IPS DF 19.7 (cell line): Measurements from ENCODE around the gene GNB3.

ENCODE experiments used
- DNase-seq: peaks from one replicate; pipeline ENCODE4 v3.0.0-alpha.2; 2013; ENCODE audit warnings: low read depth, low spot score

Gene GNB3

GRCh38 chr12:6823182-6824084 lies 17.3 kb upstream of the GNB3 start:
- DNase-seq = no peak

DNA sequence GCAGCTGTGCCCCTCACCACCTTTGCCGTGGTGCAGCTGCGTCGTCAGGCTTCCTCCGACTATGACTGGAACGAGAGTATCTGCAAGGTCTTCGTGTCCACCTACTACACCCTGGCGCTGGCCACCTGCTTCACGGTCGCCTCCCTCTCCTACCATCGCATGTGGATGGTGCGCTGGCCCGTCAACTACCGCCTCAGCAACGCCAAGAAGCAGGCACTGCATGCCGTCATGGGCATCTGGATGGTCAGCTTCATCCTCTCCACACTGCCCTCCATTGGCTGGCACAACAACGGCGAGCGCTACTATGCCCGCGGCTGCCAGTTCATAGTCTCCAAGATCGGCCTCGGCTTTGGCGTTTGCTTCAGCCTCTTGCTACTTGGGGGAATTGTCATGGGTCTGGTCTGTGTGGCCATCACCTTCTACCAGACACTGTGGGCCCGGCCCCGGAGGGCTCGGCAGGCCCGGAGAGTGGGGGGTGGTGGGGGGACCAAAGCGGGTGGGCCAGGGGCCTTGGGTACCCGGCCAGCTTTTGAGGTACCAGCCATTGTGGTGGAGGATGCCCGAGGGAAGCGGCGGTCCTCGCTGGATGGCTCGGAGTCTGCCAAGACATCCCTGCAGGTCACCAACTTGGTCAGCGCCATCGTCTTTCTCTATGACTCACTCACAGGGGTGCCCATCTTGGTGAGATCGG lies 16.5 kb upstream of the GNB3 start:
- no peak for DNase-seq

- no peak for DNase-seq
Measured at GRCh38 chr12:6824901-6825381, 15.8 kb upstream of the GNB3 start.

DNA sequence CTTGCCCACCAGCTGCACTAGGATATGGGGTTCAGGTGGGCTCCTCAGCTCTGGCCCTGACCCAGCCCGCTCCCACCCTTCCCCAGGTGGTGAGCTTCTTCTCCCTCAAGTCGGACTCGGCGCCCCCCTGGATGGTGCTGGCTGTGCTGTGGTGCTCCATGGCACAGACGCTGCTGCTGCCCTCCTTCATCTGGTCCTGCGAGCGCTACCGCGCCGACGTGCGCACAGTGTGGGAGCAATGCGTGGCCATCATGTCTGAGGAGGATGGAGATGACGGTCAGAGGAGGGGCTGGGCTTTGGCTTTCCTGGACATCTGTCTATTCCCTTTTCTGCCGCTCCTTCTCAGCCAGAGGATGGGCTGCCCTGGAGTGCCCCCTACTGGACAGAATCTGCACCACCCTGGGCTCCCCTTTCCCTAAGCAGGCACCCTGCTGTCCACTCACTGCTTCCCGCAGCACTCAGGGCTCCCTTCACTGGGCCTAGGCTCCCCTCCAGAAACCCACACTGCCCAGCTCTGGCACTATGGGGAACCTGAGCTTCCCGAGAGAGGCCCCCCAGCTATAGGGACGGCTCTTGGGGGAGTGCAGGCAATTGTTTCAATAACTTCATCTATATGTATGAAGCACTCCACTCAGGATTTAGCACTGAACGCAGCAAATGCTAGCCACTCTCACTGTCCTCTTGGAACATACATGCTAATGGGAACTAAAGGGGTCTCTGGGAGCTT lies 15.2 kb upstream of the GNB3 start:
- DNase-seq = peak; percentile 57

GRCh38 chr12:6826125-6826733 lies 14.5 kb upstream of the GNB3 start:
- DNase-seq = no peak

DNA sequence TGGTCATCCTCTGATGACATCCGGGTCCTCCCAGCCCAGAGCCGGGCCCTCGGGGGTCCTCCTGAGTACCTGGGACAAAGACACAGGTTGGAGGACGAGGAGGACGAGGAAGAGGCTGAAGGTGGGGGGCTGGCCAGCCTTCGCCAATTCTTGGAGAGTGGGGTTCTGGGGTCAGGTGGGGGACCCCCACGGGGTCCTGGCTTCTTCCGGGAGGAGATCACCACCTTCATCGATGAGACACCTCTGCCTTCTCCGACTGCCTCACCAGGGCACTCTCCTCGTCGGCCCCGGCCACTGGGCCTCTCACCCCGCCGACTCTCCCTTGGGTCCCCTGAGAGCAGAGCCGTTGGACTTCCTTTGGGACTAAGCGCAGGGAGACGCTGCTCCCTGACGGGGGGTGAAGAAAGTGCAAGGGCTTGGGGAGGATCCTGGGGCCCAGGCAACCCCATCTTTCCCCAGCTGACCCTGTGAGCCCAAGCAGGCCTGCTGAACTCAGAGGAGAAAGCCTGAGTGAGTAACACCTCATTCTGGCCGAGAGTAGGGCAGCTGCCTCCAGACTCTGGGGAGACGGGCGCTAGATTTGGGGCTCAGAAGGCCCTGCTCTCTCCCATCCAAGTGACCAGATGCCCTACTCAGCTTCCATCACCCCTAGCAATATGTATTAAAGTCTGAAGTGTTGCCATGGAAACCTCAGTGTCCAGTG lies 13.8 kb upstream of the GNB3 start:
- no peak for DNase-seq

DNA sequence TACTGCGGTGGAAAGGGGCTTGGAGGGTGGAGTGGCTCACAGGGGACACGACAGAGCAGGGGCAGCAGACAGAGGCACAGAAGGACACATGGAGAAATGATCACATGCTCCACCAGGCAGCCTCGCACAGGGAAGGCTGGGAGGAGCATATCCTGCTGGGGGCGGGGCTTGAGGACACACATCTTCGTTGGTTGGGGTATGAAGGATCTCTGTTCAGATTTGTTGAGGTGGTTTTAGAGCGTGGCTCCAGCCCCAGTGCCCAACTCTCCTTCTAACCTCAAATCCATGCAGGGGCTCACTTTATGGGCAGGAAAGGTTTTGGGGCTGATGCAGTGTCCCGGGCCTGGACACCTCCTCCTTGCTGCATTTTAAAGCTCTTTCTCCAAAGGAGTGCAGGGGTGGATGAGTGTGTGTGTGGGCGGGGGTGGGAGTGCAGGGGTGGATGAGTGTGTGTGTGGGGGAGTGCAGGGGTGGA lies 13.3 kb upstream of the GNB3 start:
- no peak for DNase-seq

DNA sequence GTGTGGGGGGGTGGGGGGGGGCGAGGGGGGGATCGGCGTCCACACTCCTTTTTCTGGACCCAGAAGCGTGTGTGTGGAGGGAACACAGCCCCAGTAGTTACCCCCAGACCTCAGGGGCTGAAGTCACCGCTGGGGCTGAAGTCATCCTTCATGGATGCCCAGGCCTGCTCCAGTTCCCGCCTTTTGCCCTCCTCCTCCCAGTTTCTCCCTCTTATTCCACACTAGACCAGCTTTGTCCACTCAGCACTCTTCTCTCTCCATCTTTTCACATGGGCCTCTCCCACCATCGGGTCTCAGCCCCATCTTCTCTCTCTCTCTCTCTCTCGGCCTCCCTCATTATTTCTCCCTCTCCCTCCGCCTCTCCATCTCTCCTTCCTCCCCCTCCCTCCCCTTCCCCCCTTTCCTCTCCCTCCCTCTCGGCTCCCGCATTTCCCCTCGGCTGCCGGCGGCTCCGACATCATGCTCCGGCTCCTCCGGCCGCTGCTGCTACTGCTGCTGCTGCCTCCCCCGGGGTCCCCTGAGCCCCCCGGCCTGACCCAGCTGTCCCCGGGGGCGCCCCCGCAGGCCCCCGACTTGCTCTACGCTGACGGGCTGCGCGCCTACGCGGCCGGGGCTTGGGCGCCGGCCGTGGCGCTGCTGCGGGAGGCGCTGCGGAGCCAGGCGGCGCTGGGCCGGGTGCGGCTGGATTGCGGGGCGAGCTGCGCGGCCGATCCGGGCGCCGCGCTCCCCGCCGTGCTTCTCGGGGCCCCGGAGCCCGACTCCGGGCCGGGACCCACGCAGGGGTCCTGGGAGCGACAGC lies 12.5 kb upstream of the GNB3 start, which contains the start of gene P3H3:
Gene P3H3, plus strand, starts transcription at position 426 of the 799 bp plus-strand sequence. Its CDS starts 34 bp downstream, at position 460.
- no peak for DNase-seq

GRCh38 chr12:6828781-6829535 lies 11.8 kb upstream of the GNB3 start:
- DNase-seq = no peak

- DNase-seq = no peak
Measured at GRCh38 chr12:6829536-6830220, 11.0 kb upstream of the GNB3 start.

GRCh38 chr12:6830286-6830890 lies 10.3 kb upstream of the GNB3 start:
- no peak for DNase-seq

GRCh38 chr12:6830999-6831398 lies 9.7 kb upstream of the GNB3 start:
- DNase-seq = no peak

- no peak for DNase-seq
Measured at GRCh38 chr12:6831450-6831995, 9.2 kb upstream of the GNB3 start.

GRCh38 chr12:6832125-6832524 lies 8.6 kb upstream of the GNB3 start:
- DNase-seq = no peak

DNA sequence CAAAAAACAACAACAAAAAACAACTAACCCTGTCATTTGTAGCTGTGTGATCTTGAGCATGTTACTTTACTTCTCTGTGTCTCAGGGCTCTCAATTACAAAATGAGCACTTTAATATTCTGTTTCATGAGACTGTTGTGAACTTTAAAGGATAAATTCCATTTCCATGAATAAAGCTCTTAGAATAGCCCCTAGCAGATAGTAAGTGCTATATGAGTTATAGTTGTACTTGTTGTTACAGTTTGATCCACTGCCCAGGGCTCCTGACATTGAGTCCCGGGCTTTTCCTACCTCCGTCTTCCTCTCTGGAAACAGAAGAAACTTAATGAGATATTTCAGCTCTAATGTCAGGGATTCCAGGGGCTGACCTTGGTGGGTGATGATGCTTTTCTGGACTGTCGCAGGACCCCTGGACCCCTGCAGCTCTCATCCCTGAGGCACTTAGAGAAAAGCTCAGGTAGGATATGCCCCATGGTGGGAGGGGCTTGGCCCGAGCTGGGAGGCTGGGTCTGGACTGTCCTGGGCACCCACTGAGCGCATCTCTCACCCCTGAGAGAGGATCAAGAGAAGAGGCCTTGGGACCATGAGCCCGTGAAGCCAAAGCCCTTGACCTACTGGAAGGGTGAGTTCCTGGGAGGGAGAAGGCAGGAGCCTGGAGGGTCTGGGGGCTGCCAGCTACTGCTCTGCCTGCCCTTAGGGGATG lies 7.4 kb upstream of the GNB3 start:
- DNase-seq = no peak

DNA sequence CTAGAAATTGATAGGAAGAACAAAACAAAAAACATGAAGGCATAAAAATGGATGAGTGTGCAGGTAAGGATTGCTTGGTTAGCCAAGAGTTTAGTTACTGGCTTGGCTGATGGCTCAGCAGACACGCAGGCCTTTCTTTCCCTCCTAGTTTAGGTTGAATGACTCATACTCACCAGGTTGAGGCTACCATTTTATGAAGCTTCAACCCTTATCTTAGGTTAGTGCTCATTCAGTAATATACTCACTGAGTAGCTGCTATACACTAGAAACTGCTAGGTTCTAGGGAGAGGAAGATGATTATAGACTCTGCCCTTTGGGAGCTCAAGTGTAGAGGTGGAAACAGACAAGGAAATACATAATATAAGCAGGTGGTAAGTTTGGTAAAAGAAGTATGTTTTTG lies 6.5 kb upstream of the GNB3 start:
- no peak for DNase-seq

DNA sequence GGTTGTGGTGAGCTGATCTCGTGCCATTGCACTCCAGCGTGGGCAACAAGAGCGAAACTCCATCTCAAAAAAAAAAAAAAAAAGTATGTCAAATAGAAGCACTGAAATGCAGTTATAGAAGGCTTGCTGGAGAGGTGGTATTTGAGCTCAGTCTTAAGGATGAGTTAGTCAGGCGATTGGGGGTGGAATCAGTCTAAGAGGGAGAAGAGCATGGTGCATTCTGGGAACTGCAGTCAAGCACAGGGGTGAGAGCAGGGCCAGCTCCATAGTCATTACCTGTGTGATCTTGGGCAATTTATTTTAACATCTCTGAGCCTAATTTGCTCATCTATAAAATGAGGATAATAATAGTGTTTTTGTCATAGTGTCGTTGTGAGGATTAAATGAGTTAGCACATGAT lies 5.9 kb upstream of the GNB3 start:
- no peak for DNase-seq
